WI38 (cell line): Measurements from ENCODE around the gene LLGL1.

Experiments
- H3K4me3 ChIP-seq: 2 replicates; pipeline ENCODE4 v1.5.1; 2011; ENCODE audit warnings: low read depth, mild to moderate bottlenecking, control low read depth, low read length
- CTCF ChIP-seq: IDR thresholded peaks from 2 replicates; pipeline ENCODE4 v1.5.1; 2012; ENCODE audit warnings: low read depth, mild to moderate bottlenecking, control low read depth, low read length

LLGL1 gene

GRCh38 chr17:18247613-18248001, 22.2 kb downstream of the LLGL1 start:
- H3K4me3 ChIP-seq, result no peak overlapping the region
- TF ChIP-seq CTCF, result no peak

GRCh38 chr17:18248300-18248731, 22.9 kb downstream of the LLGL1 start:
- TF ChIP-seq CTCF, result peak; percentile 59
- no peak overlapping the region for H3K4me3 ChIP-seq

- TF ChIP-seq CTCF, result no peak
Measured at GRCh38 chr17:18248811-18249210, 23.4 kb downstream of the LLGL1 start.

GRCh38 chr17:18250259-18250658, 24.8 kb downstream of the LLGL1 start:
- no peak for TF ChIP-seq CTCF
- H3K4me3 ChIP-seq, result no peak overlapping the region

More at GRCh38 chr17:18248811-18249210, 23.4 kb downstream of the LLGL1 start:
- H3K4me3 ChIP-seq, result no peak overlapping the region

GRCh38 chr17:18250708-18251107, 25.3 kb downstream of the LLGL1 start:
- H3K4me3 ChIP-seq, result no peak overlapping the region
- no peak for TF ChIP-seq CTCF

- no peak overlapping the region for H3K4me3 ChIP-seq
- TF ChIP-seq CTCF, result no peak
Measured at GRCh38 chr17:18251204-18251603, 25.8 kb downstream of the LLGL1 start.

GRCh38 chr17:18252160-18252559, 26.7 kb downstream of the LLGL1 start:
- H3K4me3 ChIP-seq, result no peak overlapping the region
- no peak for TF ChIP-seq CTCF
